HG03558 (cell line): ENCODE data around the gene MYADML2.

Experiments
- ATAC-seq: cut with Tn5 transposase; IDR thresholded peaks from one replicate; pipeline ENCODE4 v1.9.1; 2021; ENCODE audit warnings: moderate number of reproducible peaks; ENCODE audit not compliant: unreplicated experiment; ENCODE audit errors: extremely low read depth

MYADML2 gene

GRCh38 chr17:81913394-81914102 lies 33.5 kb downstream of the MYADML2 start:
- ATAC-seq = no peak

GRCh38 chr17:81912441-81913309 lies 34.4 kb downstream of the MYADML2 start:
- no peak for ATAC-seq

GRCh38 chr17:81911969-81912368 lies 35.1 kb downstream of the MYADML2 start:
- no peak for ATAC-seq

GRCh38 chr17:81911277-81911961 lies 35.6 kb downstream of the MYADML2 start, which contains the start of gene PCYT2:
Gene PCYT2, minus strand, starts transcription at chr17:81911399. Its CDS starts 44 bp downstream, at chr17:81911355.
- ATAC-seq = no peak

GRCh38 chr17:81910840-81911276 lies 36.2 kb downstream of the MYADML2 start:
- no peak for ATAC-seq

- no peak for ATAC-seq
Measured at GRCh38 chr17:81909966-81910839, 36.8 kb downstream of the MYADML2 start.

GRCh38 chr17:81909231-81909630 lies 37.8 kb downstream of the MYADML2 start:
- no peak for ATAC-seq

GRCh38 chr17:81908793-81909192 lies 38.2 kb downstream of the MYADML2 start:
- no peak for ATAC-seq

GRCh38 chr17:81907219-81908145 lies 39.6 kb downstream of the MYADML2 start:
- ATAC-seq = no peak

- ATAC-seq = no peak
Measured at GRCh38 chr17:81906476-81907218, 40.4 kb downstream of the MYADML2 start.

- no peak for ATAC-seq
Measured at GRCh38 chr17:81905993-81906392, 41.0 kb downstream of the MYADML2 start.

GRCh38 chr17:81905424-81905875 lies 41.6 kb downstream of the MYADML2 start:
- no peak for ATAC-seq

GRCh38 chr17:81904600-81905423 lies 42.2 kb downstream of the MYADML2 start:
- ATAC-seq = no peak

GRCh38 chr17:81903896-81904599 lies 43.0 kb downstream of the MYADML2 start:
- ATAC-seq = no peak

- no peak for ATAC-seq
Measured at GRCh38 chr17:81903415-81903831, 43.6 kb downstream of the MYADML2 start.

- ATAC-seq = no peak
Measured at GRCh38 chr17:81902653-81903414, 44.2 kb downstream of the MYADML2 start.
